COLO668 (cell line): ENCODE results near the gene EDN2.
A peak's percentile ranks its signal among the peaks of the same experiment; 100 is the strongest.

ENCODE experiments used
- DNase-seq: peaks from one replicate; lab custom pipeline; 2025; ENCODE audit not compliant: unreplicated experiment; lab: John Stamatoyannopoulos, UW

EDN2 gene

GRCh38 chr1:41484402-41485241 is at the start of gene EDN2:
Gene EDN2, minus strand, starts transcription at chr1:41484683. Its CDS starts 82 bp downstream, at chr1:41484601.
- peak; percentile 94 for DNase-seq

DNA sequence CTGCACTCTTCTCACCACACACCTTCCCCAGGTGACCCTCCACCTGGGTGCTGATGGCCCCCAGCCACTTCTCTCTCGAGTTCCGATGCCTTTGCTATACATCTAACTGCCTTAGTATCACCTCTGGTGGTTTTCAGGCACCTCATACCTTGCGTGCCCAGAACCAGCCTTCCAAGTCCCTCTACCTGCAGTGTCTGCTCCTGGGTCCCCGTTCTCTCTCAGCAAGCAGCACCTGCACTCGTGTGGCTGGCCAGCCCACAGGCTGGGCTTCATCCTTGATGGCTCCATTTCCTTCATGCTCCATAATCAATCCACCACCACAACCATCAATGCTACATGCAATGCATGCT is 49.2 kb upstream of the EDN2 start:
- DNase-seq = no peak

GRCh38 chr1:41533016-41533730 is 48.7 kb upstream of the EDN2 start:
- DNase-seq = no peak

GRCh38 chr1:41532206-41532975 is 47.9 kb upstream of the EDN2 start:
- DNase-seq = no peak

GRCh38 chr1:41530411-41530810 is 45.9 kb upstream of the EDN2 start:
- no peak for DNase-seq

- DNase-seq = no peak
Measured at GRCh38 chr1:41529621-41530395, 45.3 kb upstream of the EDN2 start.

DNA sequence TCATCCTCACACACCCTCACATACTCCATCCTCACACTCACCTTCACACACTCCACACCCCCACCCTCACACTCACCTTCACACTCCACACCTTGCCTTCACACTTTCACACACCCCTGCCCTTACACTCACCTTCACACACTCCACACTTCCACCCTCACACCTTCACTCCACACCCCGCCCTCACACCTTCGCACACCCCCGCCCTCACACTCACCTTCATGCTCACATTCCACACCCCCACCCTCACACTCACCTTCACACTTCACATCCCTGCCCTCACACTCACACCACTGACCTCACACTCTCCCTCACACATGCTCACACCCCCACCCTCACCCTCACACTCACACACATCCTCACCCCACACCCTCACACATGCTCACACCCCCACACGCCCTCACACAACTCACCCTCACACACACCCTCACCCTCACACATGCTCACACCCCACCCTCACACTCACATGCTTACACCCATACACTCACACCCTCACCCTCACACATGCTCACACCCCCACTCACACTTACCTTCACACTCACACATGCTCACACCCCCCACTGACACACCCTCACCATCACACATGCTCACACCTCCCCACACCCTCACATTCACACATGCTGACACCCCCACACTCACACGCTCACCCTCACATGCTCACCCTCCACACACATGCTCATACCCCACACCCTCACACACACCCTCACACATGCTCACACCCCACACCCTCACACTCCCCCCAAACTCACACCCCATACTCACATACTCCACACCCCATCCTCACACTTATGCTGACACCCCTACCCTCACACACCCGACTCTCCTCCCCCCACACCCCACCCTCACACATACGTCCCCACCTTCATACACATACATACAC is 44.5 kb upstream of the EDN2 start:
- no peak for DNase-seq

GRCh38 chr1:41528106-41528505 is 43.6 kb upstream of the EDN2 start:
- DNase-seq = no peak

- no peak for DNase-seq
Measured at GRCh38 chr1:41526956-41527561, 42.6 kb upstream of the EDN2 start.

- no peak for DNase-seq
Measured at GRCh38 chr1:41525891-41526587, 41.6 kb upstream of the EDN2 start.

DNA sequence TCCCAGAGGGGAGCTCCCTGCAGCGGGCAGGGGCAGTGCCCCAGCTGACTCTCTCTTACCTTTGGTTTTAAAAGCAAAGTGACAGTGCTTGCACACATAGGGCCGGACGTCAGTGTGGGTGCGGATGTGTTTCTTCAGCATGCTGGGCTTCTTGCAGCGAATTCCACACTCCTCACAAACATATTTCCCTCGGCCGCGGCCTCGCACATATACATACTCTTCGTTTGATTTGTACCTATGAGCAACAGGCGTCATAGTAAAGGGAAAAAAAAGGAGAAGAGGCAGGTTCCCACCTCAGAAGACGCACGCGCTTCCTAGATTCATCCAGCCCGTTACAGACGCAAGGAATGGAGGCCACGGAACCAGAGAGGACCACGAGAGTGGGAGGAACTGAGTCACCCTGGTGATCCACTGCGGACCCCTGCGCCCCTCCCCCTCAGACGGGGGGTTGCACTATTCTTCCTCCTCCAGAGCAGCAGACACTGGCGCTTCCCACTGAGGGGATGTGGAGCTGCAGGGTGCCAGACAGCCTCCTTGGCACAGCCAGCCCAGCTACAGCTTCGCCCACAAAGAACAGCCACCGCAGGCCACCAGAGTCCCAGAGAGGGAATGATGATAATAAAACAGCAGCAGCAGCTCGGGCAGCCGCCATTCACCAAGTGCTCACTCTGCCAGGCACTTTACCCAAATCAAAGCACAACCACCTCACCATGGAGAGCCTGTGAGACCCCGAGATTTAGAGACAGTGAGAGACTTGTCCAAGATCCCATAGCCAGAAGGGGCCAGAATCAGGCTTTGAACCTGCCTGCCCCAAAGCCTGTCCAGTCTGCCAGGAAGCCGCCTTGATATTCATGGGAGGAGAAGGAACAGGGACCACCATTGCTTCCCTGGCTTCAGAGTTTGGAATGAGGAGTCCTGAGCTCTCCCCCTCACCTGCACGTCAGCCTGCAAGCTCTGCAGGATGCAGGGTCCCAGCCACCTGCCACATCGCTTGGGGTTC is 40.5 kb upstream of the EDN2 start:
- DNase-seq = no peak

DNA sequence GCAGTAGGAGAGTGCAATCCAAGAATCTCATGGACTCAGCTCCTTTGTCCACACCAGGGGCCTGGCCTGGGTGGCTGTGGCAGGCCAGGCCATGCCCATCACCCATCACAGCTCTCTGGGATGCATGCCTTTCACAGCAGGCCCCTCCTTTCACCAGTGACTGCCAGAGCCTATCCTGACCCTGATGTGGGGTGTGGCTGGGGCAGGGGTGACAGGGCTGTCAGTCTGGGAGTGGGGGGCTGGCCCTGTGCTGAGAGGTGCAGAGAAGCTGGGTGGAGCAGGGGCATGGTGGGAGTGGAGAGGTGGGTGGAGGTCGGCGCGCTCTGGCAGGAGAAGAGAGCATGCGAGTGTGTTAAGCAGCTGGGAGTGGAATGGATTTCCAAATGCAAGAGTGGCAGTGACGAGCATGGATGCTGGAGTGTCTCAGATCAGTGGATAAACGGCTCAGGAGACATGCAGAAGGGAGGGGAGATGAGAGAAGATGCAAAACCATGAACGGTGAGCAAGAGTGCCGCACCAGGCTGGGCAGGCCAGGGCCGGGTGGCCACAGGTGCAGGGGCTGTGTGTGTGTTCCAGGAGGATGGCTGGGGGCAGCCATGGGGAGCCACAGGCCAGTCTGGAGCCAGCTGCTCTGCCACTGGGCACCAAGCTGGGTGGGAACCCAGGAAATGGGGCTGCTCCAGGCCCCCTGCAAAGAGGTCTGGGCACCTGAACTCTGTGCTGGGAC is 39.6 kb upstream of the EDN2 start:
- no peak for DNase-seq

DNA sequence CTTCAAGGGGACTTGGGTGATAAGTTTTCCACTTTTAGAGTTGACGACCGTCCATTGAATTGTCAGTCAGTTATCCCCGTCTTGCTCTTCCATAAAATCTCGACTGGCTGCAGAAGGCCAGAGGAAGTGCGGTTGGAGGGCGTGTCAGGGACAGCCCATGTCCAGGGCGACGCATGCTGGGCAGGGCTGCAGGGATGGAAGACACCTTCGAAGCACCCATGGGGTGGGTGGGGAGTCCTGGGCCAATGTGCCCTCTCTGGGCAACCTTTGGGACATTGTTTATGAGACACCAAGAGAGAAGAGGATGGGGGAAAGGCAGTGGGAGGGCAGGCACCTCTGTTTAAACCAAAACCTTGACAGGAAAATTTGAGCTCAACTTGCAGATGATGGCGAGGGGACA is 38.6 kb upstream of the EDN2 start:
- no peak for DNase-seq

DNA sequence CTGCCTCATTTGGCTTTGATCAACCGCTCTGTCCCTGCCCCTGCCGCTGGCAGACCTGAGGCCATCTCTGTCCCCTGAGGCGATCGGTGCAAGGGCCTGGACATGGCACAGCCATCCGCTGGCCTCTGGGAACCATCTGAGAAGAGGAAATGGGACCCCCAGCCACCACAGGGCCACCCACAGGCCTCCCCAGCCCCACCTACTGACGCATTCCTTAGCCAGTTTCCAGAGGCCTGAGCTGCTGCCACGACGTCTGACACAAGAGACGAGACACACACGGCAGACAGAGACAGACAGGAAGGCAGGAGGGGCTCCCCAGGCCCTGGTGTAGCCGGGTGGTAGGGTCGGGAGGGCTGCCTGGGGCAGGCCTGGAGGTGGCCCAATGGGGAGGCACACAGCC is 37.3 kb upstream of the EDN2 start:
- DNase-seq = no peak

- DNase-seq = no peak
Measured at GRCh38 chr1:41520951-41521752, 36.7 kb upstream of the EDN2 start.

- no peak for DNase-seq
Measured at GRCh38 chr1:41519667-41520066, 35.2 kb upstream of the EDN2 start.
